GM18519 (cell line): ENCODE data around the gene ZMYM2.
"Not testable (repeated sequence)": the region's sequence is repeated elsewhere in the genome, so short reads cannot be mapped to it uniquely, and the experiment has no call there.

Experiments used
- ATAC-seq: cut with Tn5 transposase; IDR thresholded peaks from one replicate; pipeline ENCODE4 v1.9.1; 2021; ENCODE audit warnings: mild to moderate bottlenecking, moderate library complexity; ENCODE audit not compliant: unreplicated experiment, low FRiP score

Gene ZMYM2

GRCh38 chr13:19982447-19983043 is 24.0 kb downstream of the ZMYM2 start:
- no peak for ATAC-seq

GRCh38 chr13:19984430-19985218 is 26.1 kb downstream of the ZMYM2 start:
- ATAC-seq: peak; percentile 58

- no peak for ATAC-seq
Observed at GRCh38 chr13:19985219-19985556, 26.7 kb downstream of the ZMYM2 start.

GRCh38 chr13:19991531-19991930 is 33.0 kb downstream of the ZMYM2 start:
- ATAC-seq: no peak

- ATAC-seq: no peak
Observed at GRCh38 chr13:19993024-19993423, 34.5 kb downstream of the ZMYM2 start.

GRCh38 chr13:19998960-19999359 is 40.4 kb downstream of the ZMYM2 start:
- ATAC-seq: no peak

GRCh38 chr13:20000062-20000552 is 41.6 kb downstream of the ZMYM2 start:
- ATAC-seq: no peak

- ATAC-seq: no peak
Observed at GRCh38 chr13:20001366-20002190, 43.1 kb downstream of the ZMYM2 start.

- no peak for ATAC-seq
Observed at GRCh38 chr13:20002787-20003186, 44.3 kb downstream of the ZMYM2 start.

- ATAC-seq: no peak
Observed at GRCh38 chr13:20006206-20006605, 47.7 kb downstream of the ZMYM2 start.

- ATAC-seq: no peak
Observed at GRCh38 chr13:20015763-20016162, 57.2 kb downstream of the ZMYM2 start.

GRCh38 chr13:20016649-20017364 is 58.3 kb downstream of the ZMYM2 start:
- no peak for ATAC-seq

GRCh38 chr13:20017365-20017711 is 58.8 kb downstream of the ZMYM2 start:
- no peak for ATAC-seq

GRCh38 chr13:20019043-20019442 is 60.5 kb downstream of the ZMYM2 start:
- no peak for ATAC-seq

- ATAC-seq: no peak
Observed at GRCh38 chr13:20024702-20025101, 66.2 kb downstream of the ZMYM2 start.

- no peak for ATAC-seq
Observed at GRCh38 chr13:20028953-20029352, 70.4 kb downstream of the ZMYM2 start.

GRCh38 chr13:20033486-20033885 is 75.0 kb downstream of the ZMYM2 start:
- ATAC-seq: no peak

GRCh38 chr13:20035130-20035529 is 76.6 kb downstream of the ZMYM2 start:
- ATAC-seq: no peak

GRCh38 chr13:20037908-20038307 is 79.4 kb downstream of the ZMYM2 start:
- no peak for ATAC-seq

- ATAC-seq: not testable (repeated sequence)
Observed at GRCh38 chr13:20042603-20043002, 84.1 kb downstream of the ZMYM2 start.
